Measurements from ENCODE around the gene TSEN2. TPM values are rescaled to one million over a fixed set of nuclear protein-coding genes. Genes with fewer than 3 reads are reported as not detected.
A peak's percentile ranks its signal among the peaks of the same experiment; 100 is the strongest.

The TSEN2 gene
- total and polyA plus RNA-seq, 7 donors = 12.5 to 30.9 (median 15.0) TPM

DNA sequence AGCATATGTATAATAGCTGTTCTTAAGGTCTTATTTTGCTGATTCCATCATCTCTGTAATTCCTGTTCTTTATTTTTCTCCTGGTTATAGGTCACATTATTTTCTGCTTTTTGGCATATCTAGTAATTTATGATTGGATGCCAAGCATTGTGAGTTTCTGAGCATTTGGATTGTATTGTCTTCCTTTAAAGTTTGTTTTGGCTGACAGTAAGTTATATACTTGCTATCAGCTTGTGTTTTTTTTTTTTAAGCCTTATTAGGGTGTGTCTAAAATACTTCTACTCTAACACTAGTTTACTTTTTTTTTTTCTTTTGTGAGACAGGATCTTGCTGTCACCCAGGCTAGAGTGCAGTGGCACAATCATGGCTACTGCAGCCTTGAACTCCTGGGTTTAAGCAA is 82.7 kb downstream of the TSEN2 start:
- DNase-seq (no peak), ATAC-seq (no peak)
- H3K36me3 ChIP-seq (ENCODE audit: insufficient read depth in 1 of 2, low read depth in 1 of 2) = peaks cover 7 to 35% of the 10 kb centered on the region in 2 donors
- H3K4me1 ChIP-seq = peaks cover 50% of the 10 kb centered on the region
- no peaks in the 10 kb centered on the region for H3K27me3 ChIP-seq (ENCODE audit: insufficient read depth in 3 of 3, low read length in 2 of 3)
- no peaks in the 10 kb centered on the region for H3K9me3 ChIP-seq
- H3K4me3 ChIP-seq = no peak overlapping the region
- intact Hi-C loops (cut with DNase I) = no loop called here
- TF ChIP-seq, protein P1, sequence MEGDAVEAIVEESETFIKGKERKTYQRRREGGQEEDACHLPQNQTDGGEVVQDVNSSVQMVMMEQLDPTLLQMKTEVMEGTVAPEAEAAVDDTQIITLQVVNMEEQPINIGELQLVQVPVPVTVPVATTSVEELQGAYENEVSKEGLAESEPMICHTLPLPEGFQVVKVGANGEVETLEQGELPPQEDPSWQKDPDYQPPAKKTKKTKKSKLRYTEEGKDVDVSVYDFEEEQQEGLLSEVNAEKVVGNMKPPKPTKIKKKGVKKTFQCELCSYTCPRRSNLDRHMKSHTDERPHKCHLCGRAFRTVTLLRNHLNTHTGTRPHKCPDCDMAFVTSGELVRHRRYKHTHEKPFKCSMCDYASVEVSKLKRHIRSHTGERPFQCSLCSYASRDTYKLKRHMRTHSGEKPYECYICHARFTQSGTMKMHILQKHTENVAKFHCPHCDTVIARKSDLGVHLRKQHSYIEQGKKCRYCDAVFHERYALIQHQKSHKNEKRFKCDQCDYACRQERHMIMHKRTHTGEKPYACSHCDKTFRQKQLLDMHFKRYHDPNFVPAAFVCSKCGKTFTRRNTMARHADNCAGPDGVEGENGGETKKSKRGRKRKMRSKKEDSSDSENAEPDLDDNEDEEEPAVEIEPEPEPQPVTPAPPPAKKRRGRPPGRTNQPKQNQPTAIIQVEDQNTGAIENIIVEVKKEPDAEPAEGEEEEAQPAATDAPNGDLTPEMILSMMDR (IDR thresholded peaks at IDR 0.05) = no peak
- no peak overlapping the region for H3K27ac ChIP-seq

DNA sequence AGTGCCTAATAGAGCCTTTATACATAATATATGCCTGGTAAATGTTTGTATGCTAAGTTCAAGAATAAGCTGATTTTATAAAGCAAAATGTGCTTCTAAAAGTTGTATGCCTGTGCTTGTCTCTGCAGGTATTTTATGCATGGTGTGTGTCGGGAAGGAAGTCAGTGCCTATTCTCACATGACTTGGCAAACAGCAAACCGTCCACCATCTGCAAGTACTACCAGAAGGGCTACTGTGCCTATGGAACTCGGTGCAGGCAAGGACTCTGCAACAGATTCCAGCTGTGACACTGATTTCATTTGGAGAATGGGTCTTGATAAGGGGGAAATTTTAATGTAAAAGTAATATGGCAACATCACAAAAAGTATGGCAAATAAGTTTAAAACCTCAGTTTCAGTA is 84.5 kb downstream of the TSEN2 start:
- 28 to 51% (median 37%) methylated on average over 3 of the region's 3 CpGs for WGBS, 3 donors
- H3K4me3 ChIP-seq = no peak overlapping the region
- peaks cover 7 to 52% of the 10 kb centered on the region in 2 donors for H3K36me3 ChIP-seq (ENCODE audit: insufficient read depth in 1 of 2, low read depth in 1 of 2)
- intact Hi-C loops (cut with DNase I) = no loop called here
- H3K9me3 ChIP-seq = no peaks in the 10 kb centered on the region
- no peak overlapping the region for H3K27ac ChIP-seq
- TF ChIP-seq, protein P1 (IDR thresholded peaks at IDR 0.05) = no peak
- H3K4me1 ChIP-seq = peaks cover 34% of the 10 kb centered on the region
- ATAC-seq (peak in 2 of 4 donors; percentile 43 to 44), DNase-seq (no peak)
- no peaks in the 10 kb centered on the region for H3K27me3 ChIP-seq (ENCODE audit: insufficient read depth in 3 of 3, low read length in 2 of 3)

DNA sequence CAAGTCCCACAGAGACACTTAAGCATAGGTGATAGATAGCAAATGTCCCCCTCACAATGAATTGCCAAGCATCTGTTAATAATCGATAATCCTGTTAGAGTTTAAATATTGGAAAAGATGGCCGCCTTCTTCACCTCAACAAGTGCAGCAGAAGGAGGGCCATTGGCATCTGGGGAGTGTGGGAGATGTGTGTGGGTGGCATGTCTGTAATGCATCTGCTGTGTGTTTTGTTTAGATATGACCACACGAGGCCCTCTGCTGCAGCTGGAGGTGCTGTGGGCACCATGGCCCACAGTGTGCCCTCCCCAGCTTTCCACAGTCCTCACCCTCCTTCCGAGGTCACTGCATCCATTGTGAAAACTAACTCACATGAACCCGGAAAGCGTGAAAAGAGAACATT is 85.6 kb downstream of the TSEN2 start:
- WGBS, 3 donors = 87 to 91% (median 89%) methylated on average over 6 of the region's 6 CpGs
- Histone ChIP-seq H3K27me3 (ENCODE audit: insufficient read depth in 3 of 3, low read length in 2 of 3) (no peaks in the 10 kb centered on the region), H3K4me3 (no peak overlapping the region), H3K27ac (no peak overlapping the region), H3K4me1 (peaks cover 23% of the 10 kb centered on the region), H3K36me3 (ENCODE audit: insufficient read depth in 1 of 2, low read depth in 1 of 2) (peaks cover 7 to 63% of the 10 kb centered on the region in 2 donors), H3K9me3 (no peaks in the 10 kb centered on the region)
- TF ChIP-seq, protein P1 (IDR thresholded peaks at IDR 0.05) = no peak
- ATAC-seq = no peak
- DNase-seq = no peak
- intact Hi-C loops (cut with DNase I) = no loop called here

DNA sequence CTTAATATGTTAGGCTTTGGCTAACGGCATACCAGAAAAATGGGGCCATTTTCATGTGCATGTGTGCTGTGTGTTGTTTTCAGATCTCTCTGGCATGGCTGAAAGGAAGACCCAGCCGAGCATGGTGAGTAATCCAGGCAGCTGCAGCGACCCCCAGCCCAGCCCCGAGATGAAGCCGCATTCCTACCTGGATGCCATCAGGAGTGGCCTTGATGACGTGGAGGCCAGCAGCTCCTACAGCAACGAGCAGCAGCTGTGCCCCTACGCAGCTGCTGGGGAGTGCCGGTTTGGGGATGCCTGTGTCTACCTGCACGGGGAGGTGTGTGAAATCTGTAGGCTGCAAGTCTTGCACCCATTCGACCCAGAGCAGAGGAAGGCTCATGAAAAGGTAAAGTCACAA is 87.7 kb downstream of the TSEN2 start:
- WGBS, 3 donors = 89 to 93% (median 93%) methylated on average over 11 of the region's 11 CpGs
- intact Hi-C loops (cut with DNase I) = no loop called here
- H3K9me3 ChIP-seq = no peaks in the 10 kb centered on the region

DNA sequence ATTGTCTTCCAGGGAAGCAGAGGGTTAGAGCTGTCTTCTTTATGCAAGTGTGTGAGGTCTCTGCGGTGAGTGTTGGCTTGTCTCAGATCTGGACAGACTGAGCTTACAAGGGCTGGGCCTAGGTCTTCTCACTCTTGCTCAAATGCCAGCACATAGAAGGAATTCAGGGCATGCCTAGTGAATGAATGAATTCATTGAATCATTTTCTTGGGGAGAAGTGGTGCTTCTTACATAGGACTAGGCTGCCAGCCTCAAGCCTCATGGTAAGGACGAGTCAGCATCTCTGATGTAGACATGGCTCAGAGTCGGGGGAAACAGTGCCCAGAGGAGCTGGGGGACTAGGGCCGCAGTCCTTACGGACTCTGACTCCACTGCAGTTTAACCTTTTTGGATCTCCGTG is 89.9 kb downstream of the TSEN2 start:
- intact Hi-C loops (cut with DNase I) = no loop called here
- H3K4me1 ChIP-seq = no peaks in the 10 kb centered on the region
- no peaks in the 10 kb centered on the region for H3K27me3 ChIP-seq (ENCODE audit: insufficient read depth in 3 of 3, low read length in 2 of 3)
- no peak overlapping the region for H3K4me3 ChIP-seq
- 91 to 96% (median 95%) methylated on average over 6 of the region's 6 CpGs for WGBS, 3 donors
- TF ChIP-seq, protein P1 (IDR thresholded peaks at IDR 0.05) = no peak
- DNase-seq (no peak), ATAC-seq (no peak)
- no peak overlapping the region for H3K27ac ChIP-seq
- peaks cover 15 to 100% of the 10 kb centered on the region in 2 donors for H3K36me3 ChIP-seq (ENCODE audit: insufficient read depth in 1 of 2, low read depth in 1 of 2)
- H3K9me3 ChIP-seq = no peaks in the 10 kb centered on the region

More for the DNA sequence above, 87.7 kb downstream of the TSEN2 start:
- DNase-seq = no peak
- H3K4me3 ChIP-seq = no peak overlapping the region
- peaks cover 15 to 85% of the 10 kb centered on the region in 2 donors for H3K36me3 ChIP-seq (ENCODE audit: insufficient read depth in 1 of 2, low read depth in 1 of 2)
- TF ChIP-seq, protein P1 (IDR thresholded peaks at IDR 0.05) = no peak
- no peak overlapping the region for H3K27ac ChIP-seq
- H3K27me3 ChIP-seq (ENCODE audit: insufficient read depth in 3 of 3, low read length in 2 of 3) = no peaks in the 10 kb centered on the region
- ATAC-seq = no peak
- H3K4me1 ChIP-seq = peaks cover 13% of the 10 kb centered on the region
